Measurements from ENCODE around the gene S100A6.

Gene S100A6

DNA sequence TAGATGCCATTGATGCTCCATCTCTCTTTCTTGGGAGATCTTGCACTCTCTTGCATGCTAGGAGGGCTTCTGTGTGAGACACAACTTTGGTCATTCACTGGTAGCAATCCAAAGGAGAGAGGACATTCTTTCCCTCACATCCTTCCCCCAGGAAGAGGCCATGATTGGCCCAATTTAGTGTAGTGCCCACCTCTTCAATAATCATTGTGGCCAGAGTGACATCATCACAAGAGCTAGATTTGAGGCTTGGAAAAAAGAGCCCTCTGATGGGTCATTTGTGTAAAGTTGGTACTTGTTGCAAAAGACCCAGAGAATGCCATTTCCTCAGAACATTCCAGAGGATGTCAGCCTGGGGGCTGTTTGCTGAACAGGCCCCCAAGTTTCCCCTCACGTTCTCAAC is 30.2 kb downstream of the S100A6 start:
- Histone ChIP-seq H3K27ac (ENCODE audit: low read depth, low read length) (no peak overlapping the region), H3K4me2 (ENCODE audit: low read depth, low read length, poor library complexity, severe bottlenecking) (no peak overlapping the region), H2AFZ (ENCODE audit: low read depth, low read length, severe bottlenecking) (no peak overlapping the region), H3K9me3 (ENCODE audit: insufficient read depth, low read length) (no peaks in the 10 kb centered on the region), H3F3A (ENCODE audit: insufficient read depth) (no peaks in the 10 kb centered on the region), H4K20me1 (ENCODE audit: low read depth, low read length) (no peaks in the 10 kb centered on the region), H3K4me3 (ENCODE audit: insufficient read depth, low read length, poor library complexity, severe bottlenecking) (no peak overlapping the region), H3K79me2 (ENCODE audit: insufficient read depth, low read length) (no peaks in the 10 kb centered on the region), H3K9ac (ENCODE audit: low read length) (no peak overlapping the region), H3K36me3 (ENCODE audit: low read length) (no peaks in the 10 kb centered on the region), H3K27me3 (ENCODE audit: low read length) (no peaks in the 10 kb centered on the region), H3K9me2 (replicated peaks; ENCODE audit: insufficient read depth, low read length) (no peaks in the 10 kb centered on the region)
- TF ChIP-seq, protein P1, sequence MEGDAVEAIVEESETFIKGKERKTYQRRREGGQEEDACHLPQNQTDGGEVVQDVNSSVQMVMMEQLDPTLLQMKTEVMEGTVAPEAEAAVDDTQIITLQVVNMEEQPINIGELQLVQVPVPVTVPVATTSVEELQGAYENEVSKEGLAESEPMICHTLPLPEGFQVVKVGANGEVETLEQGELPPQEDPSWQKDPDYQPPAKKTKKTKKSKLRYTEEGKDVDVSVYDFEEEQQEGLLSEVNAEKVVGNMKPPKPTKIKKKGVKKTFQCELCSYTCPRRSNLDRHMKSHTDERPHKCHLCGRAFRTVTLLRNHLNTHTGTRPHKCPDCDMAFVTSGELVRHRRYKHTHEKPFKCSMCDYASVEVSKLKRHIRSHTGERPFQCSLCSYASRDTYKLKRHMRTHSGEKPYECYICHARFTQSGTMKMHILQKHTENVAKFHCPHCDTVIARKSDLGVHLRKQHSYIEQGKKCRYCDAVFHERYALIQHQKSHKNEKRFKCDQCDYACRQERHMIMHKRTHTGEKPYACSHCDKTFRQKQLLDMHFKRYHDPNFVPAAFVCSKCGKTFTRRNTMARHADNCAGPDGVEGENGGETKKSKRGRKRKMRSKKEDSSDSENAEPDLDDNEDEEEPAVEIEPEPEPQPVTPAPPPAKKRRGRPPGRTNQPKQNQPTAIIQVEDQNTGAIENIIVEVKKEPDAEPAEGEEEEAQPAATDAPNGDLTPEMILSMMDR (IDR thresholded peaks at IDR 0.05; ENCODE audit: insufficient read depth, low read length, poor library complexity, severe bottlenecking), result no peak
- TF ChIP-seq EZH2phosphoT487 (conservative IDR thresholded peaks at IDR 0.05; ENCODE audit: low read length), result no peak

DNA sequence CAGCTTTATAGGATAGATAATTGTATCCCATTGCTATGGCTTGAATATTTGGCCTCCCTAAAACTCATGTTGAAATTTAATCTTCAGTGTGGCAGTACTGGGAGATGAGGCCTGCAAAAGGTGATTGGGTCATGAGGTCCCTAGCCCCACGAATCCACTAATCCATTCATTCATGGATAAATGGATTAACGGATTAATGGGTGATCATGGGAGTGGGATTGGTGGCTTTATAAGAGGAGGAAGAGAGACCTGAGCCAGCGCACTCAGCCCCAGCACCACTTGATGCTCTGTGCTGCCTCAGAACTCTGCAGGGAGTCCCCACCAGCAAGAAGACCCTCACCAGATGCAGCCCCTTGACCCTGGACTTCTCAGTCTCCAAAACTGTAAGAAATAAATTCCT is 32.0 kb downstream of the S100A6 start:
- no peak overlapping the region for H3K4me2 ChIP-seq (ENCODE audit: low read depth, low read length, poor library complexity, severe bottlenecking)
- TF ChIP-seq, protein P1 (IDR thresholded peaks at IDR 0.05; ENCODE audit: insufficient read depth, low read length, poor library complexity, severe bottlenecking), result no peak
- TF ChIP-seq EZH2phosphoT487 (conservative IDR thresholded peaks at IDR 0.05; ENCODE audit: low read length), result no peak
- no peak overlapping the region for H3K4me3 ChIP-seq (ENCODE audit: insufficient read depth, low read length, poor library complexity, severe bottlenecking)
- no peak overlapping the region for H3K9ac ChIP-seq (ENCODE audit: low read length)
- no peaks in the 10 kb centered on the region for H3K27me3 ChIP-seq (ENCODE audit: low read length)
- no peaks in the 10 kb centered on the region for H3K9me2 ChIP-seq (replicated peaks; ENCODE audit: insufficient read depth, low read length)
- H4K20me1 ChIP-seq (ENCODE audit: low read depth, low read length), result no peaks in the 10 kb centered on the region
- H3K9me3 ChIP-seq (ENCODE audit: insufficient read depth, low read length), result no peaks in the 10 kb centered on the region
- H3K36me3 ChIP-seq (ENCODE audit: low read length), result no peaks in the 10 kb centered on the region
- no peaks in the 10 kb centered on the region for H3K79me2 ChIP-seq (ENCODE audit: insufficient read depth, low read length)
- H2AFZ ChIP-seq (ENCODE audit: low read depth, low read length, severe bottlenecking), result no peak overlapping the region
- no peaks in the 10 kb centered on the region for H3F3A ChIP-seq (ENCODE audit: insufficient read depth)
- H3K27ac ChIP-seq (ENCODE audit: low read depth, low read length), result no peak overlapping the region

DNA sequence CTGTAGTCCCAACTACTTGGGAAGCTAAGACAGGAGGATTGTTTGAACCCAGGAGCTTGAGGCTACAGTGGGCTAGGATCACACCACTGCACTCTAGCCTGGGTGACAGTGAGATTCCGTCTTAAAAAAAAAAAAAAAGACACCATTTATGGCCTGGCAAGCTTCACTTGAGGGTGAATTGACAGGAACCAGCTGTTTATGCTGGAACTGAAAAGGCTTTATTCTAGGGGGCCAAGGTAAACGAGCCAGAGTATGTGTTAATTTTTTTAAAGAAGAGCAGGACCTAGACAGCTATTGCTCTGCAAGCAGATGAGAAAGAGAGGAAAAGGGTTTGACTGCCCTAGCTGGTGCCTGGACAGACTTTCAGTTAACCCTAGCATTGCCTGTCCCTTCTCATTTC is 37.0 kb downstream of the S100A6 start:
- H4K20me1 ChIP-seq (ENCODE audit: low read depth, low read length), result no peaks in the 10 kb centered on the region
- TF ChIP-seq EZH2phosphoT487 (conservative IDR thresholded peaks at IDR 0.05; ENCODE audit: low read length), result no peak
- TF ChIP-seq, protein P1 (IDR thresholded peaks at IDR 0.05; ENCODE audit: insufficient read depth, low read length, poor library complexity, severe bottlenecking), result no peak
- H3K36me3 ChIP-seq (ENCODE audit: low read length), result no peaks in the 10 kb centered on the region
- no peak overlapping the region for H2AFZ ChIP-seq (ENCODE audit: low read depth, low read length, severe bottlenecking)
- no peak overlapping the region for H3K4me2 ChIP-seq (ENCODE audit: low read depth, low read length, poor library complexity, severe bottlenecking)
- H3K9ac ChIP-seq (ENCODE audit: low read length), result no peak overlapping the region
- no peaks in the 10 kb centered on the region for H3K27me3 ChIP-seq (ENCODE audit: low read length)
- H3K9me2 ChIP-seq (replicated peaks; ENCODE audit: insufficient read depth, low read length), result no peaks in the 10 kb centered on the region
- no peaks in the 10 kb centered on the region for H3K9me3 ChIP-seq (ENCODE audit: insufficient read depth, low read length)
- H3F3A ChIP-seq (ENCODE audit: insufficient read depth), result no peaks in the 10 kb centered on the region
- H3K4me3 ChIP-seq (ENCODE audit: insufficient read depth, low read length, poor library complexity, severe bottlenecking), result no peak overlapping the region
- H3K79me2 ChIP-seq (ENCODE audit: insufficient read depth, low read length), result no peaks in the 10 kb centered on the region
- H3K27ac ChIP-seq (ENCODE audit: low read depth, low read length), result no peak overlapping the region
